H1 (cell line): ENCODE data around the gene CROCC. TPM values are rescaled to one million over a fixed set of nuclear protein-coding genes. Genes with fewer than 3 reads are reported as not detected.

Source experiments
- CBX5 ChIP-seq: fragments of 300-800, 300-1000 bp; sonication (generic); IDR thresholded peaks from 2 replicates; pipeline ENCODE4 v1.7.1; 2016; ENCODE audit warnings: antibody characterized with exemption, low read length, low read depth
- CHD1 ChIP-seq: IDR thresholded peaks from 2 replicates; pipeline ENCODE4 v1.6.1; 2012; ENCODE audit warnings: low read depth, low read length, improper control_type of control experiment
- CHD2 ChIP-seq: IDR thresholded peaks from 2 replicates; pipeline ENCODE4 v1.6.1; 2012; ENCODE audit warnings: low read length, improper control_type of control experiment
- CTBP2 ChIP-seq: IDR thresholded peaks from 2 replicates; pipeline ENCODE4 v1.7.0; 2011; ENCODE audit warnings: borderline replicate concordance, mild to moderate bottlenecking, moderate library complexity, mixed read lengths, low read length; ENCODE audit not compliant: insufficient read depth, insufficient read length
- GTF2F1 ChIP-seq: IDR thresholded peaks from 2 replicates; pipeline ENCODE4 v1.6.1; 2012; ENCODE audit warnings: low read depth, low read length, improper control_type of control experiment, borderline replicate concordance
- HDAC2 ChIP-seq, 2 experiments: fragments of 300-600 bp in 1 of 2; sonication (generic) in 1 of 2; IDR thresholded peaks; 2 replicates each; pipeline ENCODE4 v1.6.1; 2011 to 2012; ENCODE audit warnings: low read depth in 2 of 2, low read length in 2 of 2, mild to moderate bottlenecking in 2 of 2, moderate library complexity in 2 of 2, borderline replicate concordance in 1 of 2, inconsistent platforms in 1 of 2
- JUN ChIP-seq: IDR thresholded peaks from 2 replicates; pipeline ENCODE4 v1.6.1; 2011; ENCODE audit warnings: low read depth, mild to moderate bottlenecking, improper control_type of control experiment, low read length
- JUND ChIP-seq: IDR thresholded peaks from 2 replicates; pipeline ENCODE4 v1.6.1; 2011; ENCODE audit warnings: mild to moderate bottlenecking, improper control_type of control experiment, low read length
- KDM1A ChIP-seq: fragments of 200-600, 300-600 bp; sonication (generic); IDR thresholded peaks from 2 replicates; pipeline ENCODE4 v1.7.1; 2016; ENCODE audit warnings: mild to moderate bottlenecking, low read length, borderline replicate concordance
- MAFK ChIP-seq: IDR thresholded peaks from 2 replicates; pipeline ENCODE4 v1.6.1; 2012; ENCODE audit warnings: low read depth, mild to moderate bottlenecking, improper control_type of control experiment, low read length
- MAX ChIP-seq: IDR thresholded peaks from 2 replicates; pipeline ENCODE4 v1.6.1; 2012; ENCODE audit warnings: inconsistent platforms
- NANOG ChIP-seq: IDR thresholded peaks from 2 replicates; pipeline ENCODE4 v1.6.1; 2011; ENCODE audit warnings: low read length, low read depth, mild to moderate bottlenecking, inconsistent platforms; ENCODE audit not compliant: insufficient read depth, poor library complexity, severe bottlenecking
- POLR2A ChIP-seq, 2 experiments: IDR thresholded peaks; 1 replicate in 1 of 2; 2 replicates in 1 of 2; pipeline ENCODE4 v1.6.1; 2011; ENCODE audit warnings: low read depth in 2 of 2, low read length in 2 of 2, mild to moderate bottlenecking in 2 of 2; ENCODE audit errors: control extremely low read depth in 1 of 2
- RAD21 ChIP-seq, 2 experiments: IDR thresholded peaks in 1 of 2; conservative IDR thresholded peaks in 1 of 2; 2 replicates each; pipeline ENCODE4 v1.6.1; 2011; ENCODE audit warnings: low read depth in 2 of 2, low read length in 2 of 2, improper control_type of control experiment in 1 of 2, inconsistent platforms in 1 of 2, mild to moderate bottlenecking in 1 of 2, moderate library complexity in 1 of 2
- RBBP5 ChIP-seq: IDR thresholded peaks from 2 replicates; pipeline ENCODE4 v1.7.1; 2012; ENCODE audit warnings: low read depth, mild to moderate bottlenecking, inconsistent platforms, low read length, moderate library complexity, borderline replicate concordance
- RNF2 ChIP-seq: fragments of 200-900, 300-1000 bp; sonication (generic); IDR thresholded peaks from 2 replicates; pipeline ENCODE4 v1.7.1; 2016; ENCODE audit warnings: borderline replicate concordance, low read depth, mild to moderate bottlenecking, antibody characterized with exemption, low read length; ENCODE audit not compliant: poor library complexity, severe bottlenecking; ENCODE audit errors: missing control alignments
- SP1 ChIP-seq: IDR thresholded peaks from 2 replicates; pipeline ENCODE4 v1.6.1; 2011; ENCODE audit warnings: low read depth, low read length
- SP2 ChIP-seq: IDR thresholded peaks from 2 replicates; pipeline ENCODE4 v1.6.1; 2012; ENCODE audit warnings: mild to moderate bottlenecking, low read length, inconsistent platforms
- TEAD4 ChIP-seq: IDR thresholded peaks from 2 replicates; pipeline ENCODE4 v1.6.1; 2012; ENCODE audit warnings: low read depth, low read length, inconsistent platforms, mixed read lengths
- ZNF274 ChIP-seq: IDR thresholded peaks from 2 replicates; pipeline ENCODE4 v1.7.0; 2012; ENCODE audit warnings: low read length, borderline replicate concordance; ENCODE audit errors: extremely low read depth
- polyA plus RNA-seq, 7 experiments: library from polyadenylated mRNA; depleted of rRNA in 3 of 7; stranded (reverse) in 5 of 7; unstranded in 2 of 7; fragments of >200 nt in 5 of 7; fragments of 200-250 nt in 2 of 7; gene quantifications; 1 replicate in 5 of 7; 2 replicates in 1 of 7; 4 replicates in 1 of 7; pipeline versions ENCODE4 v1.2.1 to v1.2.3, GENCODE V29; 2011 to 2013; ENCODE audit warnings: missing spikeins in 2 of 7, mixed read lengths in 2 of 7
- total RNA-seq: library from RNA; stranded (reverse); fragmentation: NEBNext Ultra II Directional; extraction: Animal tissue kit (Norgen Biotek cat#: 25700); gene quantifications from 2 replicates; pipeline ENCODE4 v1.2.1, GENCODE V29; 2021
- TF ChIP-seq, protein P1 (sequence below): IDR thresholded peaks from 2 replicates; pipeline ENCODE4 v1.6.1; 2011; ENCODE audit warnings: low read length, improper control_type of control experiment

The CROCC gene
- total and polyA plus RNA-seq, 2 of the 8 experiments (the other 6 are each of a cell fraction or from before 2014, with no cell fraction given), result 12.1 to 39.5 TPM

DNA sequence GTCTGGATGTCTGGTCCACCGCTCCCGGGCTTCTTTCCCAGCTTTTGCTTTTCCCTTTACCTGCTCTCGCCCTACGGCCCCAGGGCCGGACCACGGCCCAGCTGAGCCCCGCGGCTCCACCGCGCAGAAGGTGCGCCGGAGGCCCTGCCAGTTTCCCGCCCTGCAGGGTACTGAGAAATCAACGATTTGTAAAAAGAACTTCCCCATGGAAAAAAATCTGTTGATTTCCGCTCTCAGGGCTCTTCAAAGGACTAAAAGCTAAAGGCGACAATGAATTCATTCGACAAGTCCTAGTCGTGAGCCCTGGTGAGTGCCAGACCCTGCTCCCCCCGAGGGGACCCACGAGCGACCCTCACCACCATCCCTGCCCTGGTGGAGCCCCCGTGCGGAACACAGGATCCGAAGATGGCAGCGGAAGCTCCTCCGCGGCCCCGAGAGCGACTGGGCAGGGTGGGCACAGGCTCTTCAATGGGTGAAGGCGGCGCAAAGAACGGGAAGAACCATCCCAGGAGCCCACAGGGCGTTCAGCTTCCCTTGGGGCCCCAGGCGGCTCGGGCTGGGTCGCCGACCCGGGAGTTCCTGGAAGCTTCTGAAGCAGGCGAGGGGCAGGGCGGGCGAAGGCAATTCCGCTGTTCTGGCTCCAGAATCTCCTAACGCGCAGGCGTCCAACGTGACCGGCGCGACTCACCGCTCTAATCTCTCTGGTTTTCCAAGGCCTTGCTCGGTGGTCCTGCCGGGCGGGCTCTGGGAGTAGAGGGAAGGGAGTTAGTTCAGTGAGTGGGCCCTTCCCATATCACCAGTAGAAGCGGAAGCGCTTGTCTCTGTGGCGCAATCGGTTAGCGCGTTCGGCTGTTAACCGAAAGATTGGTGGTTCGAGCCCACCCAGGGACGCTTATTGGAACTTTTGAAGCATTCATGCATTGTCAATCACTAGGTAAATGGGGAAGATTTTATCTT lies 32.6 kb upstream of the CROCC start (continued):
- TF ChIP-seq RNF2 (no peak), SP1 (no peak), CHD1 (no peak), SP2 (no peak), RAD21 (IDR thresholded peaks at IDR 0.05 in 1 of 2, conservative IDR thresholded peaks at IDR 0.05 in 1 of 2; ENCODE audit: low read depth in 2 of 2, low read length in 2 of 2) (no peak), RBBP5 (peak; percentile 90), CBX5 (no peak), JUND (no peak), ZNF274 (no peak), TEAD4 (no peak), MAFK (peak; percentile 19; the same call in 1 of the 2 replicates), CHD2 (no peak), NANOG (peak; percentile 20), HDAC2 (IDR thresholded peaks at IDR 0.05; ENCODE audit: borderline replicate concordance in 1 of 2, low read depth in 2 of 2, low read length in 2 of 2) (no peak), KDM1A (no peak), JUN (no peak), GTF2F1 (no peak; the same call in 1 of the 2 replicates), POLR2A (IDR thresholded peaks at IDR 0.05; ENCODE audit: control extremely low read depth in 1 of 2, low read depth in 2 of 2, low read length in 2 of 2) (peak in 1 of 2 experiments; percentile 30; a peak in 1 of 3 replicates), CTBP2 (no peak), MAX (no peak; the same call in 1 of the 2 replicates)
- TF ChIP-seq, protein P1, sequence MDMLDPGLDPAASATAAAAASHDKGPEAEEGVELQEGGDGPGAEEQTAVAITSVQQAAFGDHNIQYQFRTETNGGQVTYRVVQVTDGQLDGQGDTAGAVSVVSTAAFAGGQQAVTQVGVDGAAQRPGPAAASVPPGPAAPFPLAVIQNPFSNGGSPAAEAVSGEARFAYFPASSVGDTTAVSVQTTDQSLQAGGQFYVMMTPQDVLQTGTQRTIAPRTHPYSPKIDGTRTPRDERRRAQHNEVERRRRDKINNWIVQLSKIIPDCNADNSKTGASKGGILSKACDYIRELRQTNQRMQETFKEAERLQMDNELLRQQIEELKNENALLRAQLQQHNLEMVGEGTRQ, result no peak
